Nucleus accumbens (tissue), 56 donors: ENCODE measurements around the gene PPIB.

Source experiments
- DNase-seq, 56 donors: peaks; one replicate each; lab custom pipeline; 2025; lab: John Stamatoyannopoulos, UW

PPIB gene

GRCh38 chr15:64158363-64159134, 4.3 kb downstream of the PPIB start:
- no peak for DNase-seq

DNA sequence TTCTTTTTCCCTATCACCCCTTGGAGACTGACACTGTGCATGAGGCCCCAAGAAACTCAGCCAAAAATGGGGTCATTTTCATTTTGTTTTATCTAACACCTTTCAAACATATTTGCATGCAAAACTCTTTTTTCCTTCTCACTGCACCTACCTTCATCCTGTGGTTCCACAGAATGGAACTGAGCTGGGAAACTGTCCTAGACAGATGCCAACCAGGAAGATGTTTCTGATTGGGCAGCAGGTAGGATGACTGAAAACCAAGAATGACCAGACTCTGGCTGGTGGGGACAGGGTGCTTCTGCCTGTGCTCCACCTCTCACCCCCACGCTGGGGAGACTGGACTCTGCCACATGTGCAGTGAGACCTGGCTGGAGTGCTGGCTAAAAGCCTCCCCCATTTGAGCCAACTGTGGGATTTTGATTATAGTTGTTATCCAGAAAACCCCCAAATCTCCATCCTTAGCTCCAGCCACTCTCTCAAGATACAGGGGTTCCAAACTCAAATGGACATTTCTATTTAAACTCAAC, 5.2 kb downstream of the PPIB start:
- no peak for DNase-seq

GRCh38 chr15:64156652-64157331, 6.0 kb downstream of the PPIB start:
- DNase-seq = no peak

DNA sequence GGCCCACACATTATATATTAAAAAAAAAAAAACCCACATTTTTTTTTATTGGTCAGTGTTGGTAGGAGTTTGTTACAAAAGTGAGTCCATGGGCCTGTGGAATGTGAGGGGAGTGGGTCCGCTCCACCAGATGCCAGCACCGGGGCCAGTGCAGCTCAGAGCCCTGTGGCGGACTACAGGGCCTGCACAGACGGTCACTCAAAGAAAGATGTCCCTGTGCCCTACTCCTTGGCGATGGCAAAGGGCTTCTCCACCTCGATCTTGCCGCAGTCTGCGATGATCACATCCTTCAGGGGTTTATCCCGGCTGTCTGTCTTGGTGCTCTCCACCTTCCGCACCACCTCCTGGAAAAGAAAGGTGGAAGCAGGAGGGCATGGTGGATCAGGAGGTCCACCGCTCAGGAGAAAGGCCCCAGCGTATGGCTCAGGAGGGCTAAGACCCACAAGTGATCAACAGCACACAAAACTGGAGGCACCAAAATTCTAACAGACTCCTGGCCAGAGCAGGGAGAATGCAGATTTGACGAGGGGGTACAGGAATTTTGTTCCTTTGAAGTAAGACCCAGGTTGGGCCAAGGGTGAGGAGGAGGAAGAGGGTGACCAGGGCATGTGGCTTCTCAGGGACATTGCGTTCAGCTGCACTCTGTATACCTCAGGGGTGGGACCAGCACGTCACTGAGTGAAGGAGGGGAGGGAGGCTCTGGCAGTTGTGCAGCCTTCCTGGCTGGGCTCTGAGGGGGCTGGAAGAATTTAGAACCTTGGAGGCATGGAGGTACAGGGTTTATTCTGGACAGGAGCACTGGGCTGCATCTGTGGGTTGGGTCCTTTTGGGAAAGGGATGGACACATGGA, 6.8 kb downstream of the PPIB start:
- DNase-seq = no peak

DNA sequence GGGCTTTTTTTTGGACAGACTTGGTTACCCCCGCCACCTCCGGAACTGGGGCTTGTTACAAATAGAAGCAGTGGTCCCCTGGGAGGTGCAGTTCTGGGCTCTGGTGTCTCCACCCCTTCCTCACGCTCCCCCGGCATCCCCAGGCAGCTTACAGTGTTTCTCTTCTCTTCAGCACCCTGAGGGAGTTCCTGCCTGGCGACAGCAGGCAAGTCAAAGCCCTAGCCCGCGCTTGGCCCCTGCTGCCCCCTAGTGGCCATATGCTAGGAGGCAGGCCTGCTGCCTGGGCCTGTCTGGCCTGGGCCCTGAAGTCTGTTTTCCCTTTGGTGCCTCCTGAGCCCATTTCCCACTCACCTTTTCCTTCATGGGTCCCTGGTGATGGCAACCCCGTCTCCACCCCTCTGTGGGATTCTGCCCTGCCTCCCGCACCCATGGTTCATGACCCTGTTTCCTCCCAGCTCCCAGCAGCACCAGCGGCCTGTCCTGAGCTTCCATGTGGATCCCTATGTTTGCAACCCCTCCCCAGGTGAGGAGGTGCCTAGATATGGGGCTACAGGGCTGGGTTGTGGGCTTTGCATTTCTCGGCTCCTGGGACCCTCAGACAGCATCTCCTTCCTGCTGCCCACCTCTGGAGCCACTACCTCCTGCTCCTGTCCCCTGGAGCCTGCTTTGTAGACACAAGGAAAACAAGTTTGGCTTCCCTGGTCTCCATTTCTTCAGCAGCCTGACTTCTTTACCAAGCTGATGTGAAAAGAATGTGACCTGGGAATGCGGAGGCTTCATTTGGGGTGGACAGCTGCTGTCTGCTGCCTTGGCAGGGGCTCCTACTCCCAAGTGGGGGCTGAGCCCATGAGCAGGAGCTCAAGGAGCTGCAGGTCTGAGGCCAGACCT, 9.1 kb downstream of the PPIB start:
- DNase-seq = peak in 55 of 56 donors; percentile 44 to 99 (median 84)

- peak in 4 of 56 donors; percentile 27 to 54 (median 40) for DNase-seq
Measured at GRCh38 chr15:64152507-64153387, 10.1 kb downstream of the PPIB start.

GRCh38 chr15:64151727-64152506, 10.9 kb downstream of the PPIB start, which contains the start of gene SNX22:
TSS of gene SNX22 (plus strand) at chr15:64151731. CDS start at chr15:64151776, 45 bp downstream.
- peak in 1 of 56 donors; percentile 54 for DNase-seq

GRCh38 chr15:64149893-64150578, 12.8 kb downstream of the PPIB start:
- peak in 5 of 56 donors; percentile 16 to 44 (median 32) for DNase-seq

DNA sequence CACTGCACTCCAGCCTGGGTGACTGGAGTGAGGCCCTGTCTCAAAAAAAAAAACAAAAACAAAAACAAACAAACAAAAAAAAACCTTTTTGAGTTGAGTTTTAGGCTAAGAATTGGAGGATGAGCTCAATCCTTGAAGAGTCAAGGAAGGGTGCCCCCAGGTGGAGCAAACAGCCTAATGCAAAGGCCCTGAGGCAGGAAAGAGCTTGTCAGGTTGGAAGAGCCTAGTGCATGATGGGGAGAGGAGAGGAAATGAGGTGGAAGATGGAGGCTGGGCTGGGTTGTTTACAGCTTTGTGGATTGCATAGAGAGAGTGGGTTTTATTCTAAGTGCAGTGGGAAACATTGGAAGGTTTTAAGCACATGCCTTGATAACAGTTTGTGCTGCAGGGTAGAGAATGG, 13.4 kb downstream of the PPIB start:
- peak in 5 of 56 donors; percentile 10 to 41 (median 27) for DNase-seq

GRCh38 chr15:64148581-64148980, 14.2 kb downstream of the PPIB start:
- no peak for DNase-seq

DNA sequence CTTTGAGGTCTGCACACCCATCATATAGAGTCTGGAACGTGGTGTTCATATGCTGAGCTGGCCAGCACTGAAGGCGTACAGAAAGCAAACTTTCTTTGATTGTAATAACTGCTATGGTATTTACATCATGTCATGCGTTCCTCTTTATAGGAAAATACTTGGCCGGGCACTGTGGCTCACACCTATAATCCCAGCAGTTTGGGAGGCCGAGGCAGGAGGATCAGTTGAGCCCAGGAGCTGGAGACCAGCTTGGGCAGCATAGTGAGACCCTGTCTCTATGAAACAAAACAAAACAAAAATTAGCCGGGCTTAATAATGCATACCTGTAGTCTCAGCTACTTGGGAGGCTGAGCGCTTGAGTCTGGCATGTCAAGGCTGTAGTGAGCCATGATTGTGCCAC, 14.7 kb downstream of the PPIB start:
- DNase-seq = no peak

DNA sequence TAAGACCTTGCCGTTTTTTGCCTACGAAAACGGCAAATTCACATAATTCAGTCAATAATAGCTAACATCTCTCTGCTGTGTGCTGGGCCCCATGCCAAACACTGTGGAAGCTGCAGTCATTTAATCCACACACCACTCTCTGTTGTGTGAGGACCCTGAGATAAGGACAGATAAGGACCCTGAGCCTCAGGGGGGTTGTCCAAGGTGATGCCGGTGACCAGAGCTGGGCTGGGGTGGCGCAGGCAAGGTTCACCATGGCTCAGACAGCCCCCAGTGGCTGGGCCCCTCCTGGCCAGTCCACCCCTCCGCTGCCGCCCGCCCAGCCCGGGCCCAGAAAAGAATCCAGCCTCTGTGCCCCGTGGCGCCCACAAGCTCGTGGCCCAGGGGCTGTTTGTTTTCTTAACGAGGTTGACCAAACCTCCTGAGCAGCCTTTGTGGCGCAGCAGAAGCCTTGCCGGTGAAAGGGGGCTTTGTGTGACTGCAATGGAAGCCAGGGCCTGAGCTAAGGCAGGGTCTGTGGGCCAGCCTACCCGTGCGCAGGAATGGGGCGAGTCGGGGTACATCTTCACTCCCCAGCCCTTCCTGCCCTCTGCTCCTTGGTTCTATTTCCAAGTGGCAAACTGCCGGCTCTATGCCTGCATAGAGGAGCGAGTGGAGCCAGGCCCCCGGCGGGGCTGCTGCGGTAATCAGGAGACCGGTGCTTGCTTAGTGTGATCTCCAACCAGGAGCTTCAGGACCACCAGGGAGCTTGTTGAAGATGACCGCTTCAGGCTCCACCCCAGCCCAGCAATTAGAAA, 15.7 kb downstream of the PPIB start:
- peak in 26 of 56 donors; percentile 15 to 67 (median 54) for DNase-seq

- no peak for DNase-seq
Measured at GRCh38 chr15:64146520-64146884, 16.3 kb downstream of the PPIB start.

DNA sequence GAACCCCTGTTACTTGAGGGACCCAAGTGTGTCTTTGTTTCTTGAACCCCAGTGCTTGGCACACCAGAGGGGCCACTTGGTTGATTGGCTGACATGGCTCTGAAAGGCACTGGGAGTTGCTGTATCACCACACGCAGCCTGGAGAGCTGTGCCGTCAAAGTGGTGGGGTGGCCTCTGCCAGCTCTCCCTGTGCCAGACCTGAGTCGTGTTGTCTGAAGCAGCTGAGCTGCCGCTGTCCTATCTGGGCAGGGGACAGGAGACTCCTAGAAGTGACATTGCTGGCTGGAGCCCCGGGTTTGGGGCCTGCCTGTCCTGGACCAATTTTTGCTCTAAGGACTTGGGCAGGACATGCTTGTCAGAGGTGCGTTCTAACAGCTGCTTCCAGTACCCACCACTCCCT, 16.8 kb downstream of the PPIB start:
- DNase-seq = peak in 4 of 56 donors; percentile 16 to 33 (median 23)

GRCh38 chr15:64144565-64145281, 18.1 kb downstream of the PPIB start:
- peak in 29 of 56 donors; percentile 20 to 80 (median 40) for DNase-seq

DNA sequence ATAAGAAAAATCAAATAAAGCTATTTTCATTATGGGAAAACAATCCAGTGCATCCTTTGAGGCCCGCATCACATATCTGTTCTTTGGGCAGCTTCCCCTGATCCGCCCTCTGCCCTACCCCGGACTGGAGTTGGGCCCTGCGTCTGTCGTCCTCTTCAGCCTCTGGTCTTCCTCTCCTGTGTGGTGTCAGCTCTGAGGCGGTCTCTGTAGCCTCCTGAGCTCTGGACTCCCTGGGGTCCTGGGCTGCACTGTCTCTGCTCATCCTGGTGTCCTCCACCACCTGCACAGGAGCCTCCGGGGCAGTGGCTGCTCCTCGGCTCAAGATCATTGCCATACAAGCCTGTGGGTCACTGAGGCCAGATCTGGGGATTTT, 18.6 kb downstream of the PPIB start:
- DNase-seq = no peak
